Raji (cell line): ENCODE measurements around the gene NUDT4.

Source experiments
- POLR2A ChIP-seq: IDR thresholded peaks from 2 replicates; pipeline ENCODE4 v1.6.1; 2011; ENCODE audit warnings: low read depth, low read length, control low read depth; ENCODE audit not compliant: insufficient read depth

The NUDT4 gene

GRCh38 chr12:93358821-93359220, 18.9 kb upstream of the NUDT4 start:
- TF ChIP-seq POLR2A = no peak

- no peak for TF ChIP-seq POLR2A
Observed at GRCh38 chr12:93360688-93361087, 17.0 kb upstream of the NUDT4 start.

- no peak for TF ChIP-seq POLR2A
Observed at GRCh38 chr12:93361151-93361919, 16.4 kb upstream of the NUDT4 start.

- no peak for TF ChIP-seq POLR2A
Observed at GRCh38 chr12:93363841-93364297, 13.9 kb upstream of the NUDT4 start.

GRCh38 chr12:93365616-93366405, 11.9 kb upstream of the NUDT4 start:
- TF ChIP-seq POLR2A = no peak

GRCh38 chr12:93366422-93366821, 11.3 kb upstream of the NUDT4 start:
- no peak for TF ChIP-seq POLR2A

GRCh38 chr12:93368766-93369165, 9.0 kb upstream of the NUDT4 start:
- no peak for TF ChIP-seq POLR2A

- TF ChIP-seq POLR2A = no peak
Observed at GRCh38 chr12:93369505-93369904, 8.2 kb upstream of the NUDT4 start.

- no peak for TF ChIP-seq POLR2A
Observed at GRCh38 chr12:93370947-93371346, 6.8 kb upstream of the NUDT4 start.

GRCh38 chr12:93373961-93374656, 3.6 kb upstream of the NUDT4 start:
- no peak for TF ChIP-seq POLR2A

GRCh38 chr12:93375906-93376305, 1.8 kb upstream of the NUDT4 start:
- TF ChIP-seq POLR2A = no peak

GRCh38 chr12:93376436-93377251, 1.1 kb upstream of the NUDT4 start:
- TF ChIP-seq POLR2A = no peak

GRCh38 chr12:93378196-93378997, 672 bp downstream of the NUDT4 start:
- peak; percentile 55 for TF ChIP-seq POLR2A

GRCh38 chr12:93378998-93379325, 1.2 kb downstream of the NUDT4 start:
- TF ChIP-seq POLR2A = no peak
